ENCODE data around the gene IL20. TPM values are rescaled to one million over a fixed set of nuclear protein-coding genes. Genes with fewer than 3 reads are reported as not detected.

The IL20 gene
- total and polyA plus RNA-seq, 2 of the 13 experiments (the other 11 are each of a cell fraction or from before 2014, with no cell fraction given): 0.05 TPM; not detected in 1

- BruUV-seq (replicated peaks): no TSS peak
- H3K4me2 ChIP-seq (ENCODE audit: low read depth, low read length): no peak overlapping the region
- H3K9ac ChIP-seq (ENCODE audit: insufficient read depth, low read depth, low read length): no peak overlapping the region
- no peaks in the 10 kb centered on the region for H3K4me1 ChIP-seq (ENCODE audit: insufficient read depth, low read length)
- H3K4me3 ChIP-seq (replicated peaks in 1 of 3; ENCODE audit: insufficient read depth in 1 of 3, low read depth in 2 of 3, low read length in 3 of 3): no peak overlapping the region
- no peaks in the 10 kb centered on the region for H3K9me3 ChIP-seq (ENCODE audit: low read length)
- H3K27ac ChIP-seq (ENCODE audit: extremely low read length, insufficient read depth, low read length): no peak overlapping the region
- ATAC-seq (no peak), DNase-seq (ENCODE audit: low spot score) (no peak), FAIRE-seq (no peak)
- no peaks in the 10 kb centered on the region for H4K20me1 ChIP-seq (ENCODE audit: insufficient read depth, low read length)
- POLR2A ChIA-PET: no interaction called here
- no peaks in the 10 kb centered on the region for H3K36me3 ChIP-seq (replicated peaks in 1 of 2; ENCODE audit: control insufficient read depth in 1 of 2, insufficient read depth in 2 of 2, low read length in 2 of 2)
- H3K79me2 ChIP-seq (ENCODE audit: insufficient read depth, low read length): no peaks in the 10 kb centered on the region
- TF ChIP-seq MNT (IDR thresholded peaks at IDR 0.05) (peak; percentile 70), KLF13 (CRISPR knock-in tag; IDR thresholded peaks at IDR 0.05) (no peak)
- intact Hi-C loops (cut with micrococcal nuclease; ENCODE audit: unreplicated experiment): no loop called here
- in situ Hi-C loops (cut with HindIII; ENCODE audit: extremely low pct_ligation_motif_present, low pct_unique_long_range_greater_than_20kb): no loop called here
- 0% methylated on average over 2 of the region's 3 CpGs for whole genome bisulfite sequencing (ENCODE audit: low lambda C conversion rate)
- H3K27me3 ChIP-seq (ENCODE audit: control insufficient read depth in 1 of 2, insufficient read depth in 2 of 2, low read length in 2 of 2): peaks cover 0 to 36% of the 10 kb centered on the region in 2 experiments; a peak in 3 of 5 replicates
- no peak overlapping the region for H2AFZ ChIP-seq (ENCODE audit: low read length)
- CTCF ChIA-PET (ENCODE audit: low intra/inter-chr PET ratio, low total read pairs): no interaction called here
These were observed 30.2 kb upstream of the IL20 start for GRCh38 chr1:206835186-206835585.

GRCh38 chr1:206836111-206836510 is 29.3 kb upstream of the IL20 start:
- H3K27me3 ChIP-seq (ENCODE audit: control insufficient read depth in 1 of 2, insufficient read depth in 2 of 2, low read length in 2 of 2): peaks cover 0 to 38% of the 10 kb centered on the region in 2 experiments; a peak in 3 of 5 replicates
- FAIRE-seq (no peak), DNase-seq (ENCODE audit: low spot score) (no peak), ATAC-seq (no peak)
- no peak overlapping the region for H3K27ac ChIP-seq (ENCODE audit: extremely low read length, insufficient read depth, low read length)
- no peak overlapping the region for H3K9ac ChIP-seq (ENCODE audit: insufficient read depth, low read depth, low read length)
- no peaks in the 10 kb centered on the region for H3K9me3 ChIP-seq (ENCODE audit: low read length)
- WGBS (ENCODE audit: low lambda C conversion rate): 0% methylated on average over 2 of the region's 2 CpGs
- H3K36me3 ChIP-seq (replicated peaks in 1 of 2; ENCODE audit: control insufficient read depth in 1 of 2, insufficient read depth in 2 of 2, low read length in 2 of 2): no peaks in the 10 kb centered on the region
- H3K4me3 ChIP-seq (replicated peaks in 1 of 3; ENCODE audit: insufficient read depth in 1 of 3, low read depth in 2 of 3, low read length in 3 of 3): no peak overlapping the region
- H2AFZ ChIP-seq (ENCODE audit: low read length): no peak overlapping the region
- H3K79me2 ChIP-seq (ENCODE audit: insufficient read depth, low read length): no peaks in the 10 kb centered on the region
- no peaks in the 10 kb centered on the region for H3K4me1 ChIP-seq (ENCODE audit: insufficient read depth, low read length)
- BruUV-seq (replicated peaks): no TSS peak
- in situ Hi-C loops (cut with HindIII; ENCODE audit: extremely low pct_ligation_motif_present, low pct_unique_long_range_greater_than_20kb) (no loop called here), intact Hi-C loops (cut with micrococcal nuclease; ENCODE audit: unreplicated experiment) (no loop called here)
- no peak for TF ChIP-seq ZFP37 (CRISPR knock-in tag; IDR thresholded peaks at IDR 0.05; ENCODE audit: borderline replicate concordance)
- no peak for TF ChIP-seq RBAK (CRISPR knock-in tag; IDR thresholded peaks at IDR 0.05)
- no peak for TF ChIP-seq ZNF878 (CRISPR knock-in tag; IDR thresholded peaks at IDR 0.05)
- no peak for TF ChIP-seq TCF7L2 (IDR thresholded peaks at IDR 0.05; ENCODE audit: low read depth, low read length)
- no peak for TF ChIP-seq ATM (IDR thresholded peaks at IDR 0.05; ENCODE audit: borderline replicate concordance)
- no peak for TF ChIP-seq ZNF839 (CRISPR knock-in tag; IDR thresholded peaks at IDR 0.05; ENCODE audit: borderline replicate concordance)
- TF ChIP-seq PHB2 (IDR thresholded peaks at IDR 0.05; ENCODE audit: partially characterized antibody): no peak
- no peak for TF ChIP-seq ZNF264 (CRISPR knock-in tag; IDR thresholded peaks at IDR 0.05)
- TF ChIP-seq ZNF431 (CRISPR knock-in tag; IDR thresholded peaks at IDR 0.05; ENCODE audit: borderline replicate concordance, low read depth): no peak
- no peak for TF ChIP-seq ZNF75D (CRISPR knock-in tag; IDR thresholded peaks at IDR 0.05; ENCODE audit: borderline replicate concordance)
- TF ChIP-seq NR2F2 (IDR thresholded peaks at IDR 0.05; ENCODE audit: borderline replicate concordance, low read depth): no peak
- TF ChIP-seq HOXA9 (CRISPR knock-in tag; IDR thresholded peaks at IDR 0.05; ENCODE audit: borderline replicate concordance): no peak
- TF ChIP-seq SNAPC2 (CRISPR knock-in tag; IDR thresholded peaks at IDR 0.05): no peak
- TF ChIP-seq ZSCAN22 (CRISPR knock-in tag; IDR thresholded peaks at IDR 0.05): no peak
- no peaks in the 10 kb centered on the region for H4K20me1 ChIP-seq (ENCODE audit: insufficient read depth, low read length)
- POLR2A ChIA-PET: no interaction called here
- CTCF ChIA-PET (ENCODE audit: low intra/inter-chr PET ratio, low total read pairs): no interaction called here
- no peak overlapping the region for H3K4me2 ChIP-seq (ENCODE audit: low read depth, low read length)
